Adipocyte (in vitro differentiated cells): ENCODE results near the gene ULK3.

Experiments used
- DNase-seq: peaks from one replicate; pipeline ENCODE4 v3.0.0-alpha.2; 2015; ENCODE audit warnings: low read depth
- H3K27me3 ChIP-seq: replicated peaks from 2 replicates; pipeline ENCODE4 v1.7.0; 2013; ENCODE audit warnings: mild to moderate bottlenecking, low read length, moderate library complexity; ENCODE audit not compliant: control insufficient read depth, insufficient read depth
- H3K36me3 ChIP-seq: 2 replicates; pipeline ENCODE4 v1.7.0; 2013; ENCODE audit warnings: low read length, mild to moderate bottlenecking, moderate library complexity; ENCODE audit not compliant: control insufficient read depth, insufficient read depth, severe bottlenecking
- H3K4me1 ChIP-seq: 2 replicates; pipeline ENCODE4 v1.7.0; 2013; ENCODE audit warnings: mild to moderate bottlenecking, low read length, moderate library complexity; ENCODE audit not compliant: control insufficient read depth, insufficient read depth
- H3K4me3 ChIP-seq: 2 replicates; pipeline ENCODE4 v1.7.0; 2013; ENCODE audit warnings: mild to moderate bottlenecking, low read length, moderate library complexity
- H3K9ac ChIP-seq: 2 replicates; pipeline ENCODE4 v1.7.0; 2013; ENCODE audit warnings: mild to moderate bottlenecking, low read length, moderate library complexity
- H3K9me3 ChIP-seq: 2 replicates; pipeline ENCODE4 v1.7.0; 2013; ENCODE audit warnings: mild to moderate bottlenecking, low read length, moderate library complexity; ENCODE audit not compliant: control insufficient read depth

ULK3 gene

GRCh38 chr15:74816624-74817369 lies 26.2 kb downstream of the ULK3 start:
- no peak overlapping the region for H3K4me3 ChIP-seq
- no peaks in the 10 kb centered on the region for H3K9me3 ChIP-seq
- no peak for DNase-seq
- no peak overlapping the region for H3K9ac ChIP-seq
- peaks cover 4% of the 10 kb centered on the region for H3K4me1 ChIP-seq
- no peaks in the 10 kb centered on the region for H3K36me3 ChIP-seq
- H3K27me3 ChIP-seq = peaks cover 22% of the 10 kb centered on the region

- peaks cover 4% of the 10 kb centered on the region for H3K4me1 ChIP-seq
- H3K9me3 ChIP-seq = no peaks in the 10 kb centered on the region
- DNase-seq = no peak
- H3K27me3 ChIP-seq = peaks cover 21% of the 10 kb centered on the region
- no peak overlapping the region for H3K4me3 ChIP-seq
- H3K36me3 ChIP-seq = no peaks in the 10 kb centered on the region
- H3K9ac ChIP-seq = no peak overlapping the region
These were observed 27.0 kb downstream of the ULK3 start for GRCh38 chr15:74815961-74816360.

- DNase-seq = no peak
- Histone ChIP-seq H3K9ac (no peak overlapping the region), H3K4me1 (peaks cover 4% of the 10 kb centered on the region), H3K36me3 (no peaks in the 10 kb centered on the region), H3K9me3 (no peaks in the 10 kb centered on the region), H3K4me3 (no peak overlapping the region), H3K27me3 (peaks cover 17% of the 10 kb centered on the region)
These were observed 27.6 kb downstream of the ULK3 start for GRCh38 chr15:74815121-74815934.

GRCh38 chr15:74812533-74812932 lies 30.4 kb downstream of the ULK3 start, which contains the start of gene LMAN1L:
Gene LMAN1L (plus strand): TSS chr15:74812835. CDS start chr15:74812855, 20 bp downstream.
- DNase-seq = no peak
- Histone ChIP-seq H3K4me3 (no peak within 1 kb of the TSS), H3K9ac (no peak within 1 kb of the TSS), H3K27me3 (no peaks in the 10 kb centered on the region), H3K36me3 (no peaks in the 10 kb centered on the region), H3K4me1 (peaks cover 9% of the 10 kb centered on the region), H3K9me3 (no peaks in the 10 kb centered on the region)

GRCh38 chr15:74809956-74810355 lies 33.0 kb downstream of the ULK3 start:
- Histone ChIP-seq H3K4me1 (peaks cover 4% of the 10 kb centered on the region), H3K9ac (no peak overlapping the region), H3K27me3 (no peaks in the 10 kb centered on the region), H3K36me3 (no peaks in the 10 kb centered on the region), H3K9me3 (no peaks in the 10 kb centered on the region), H3K4me3 (no peak overlapping the region)
- no peak for DNase-seq

GRCh38 chr15:74809242-74809641 lies 33.7 kb downstream of the ULK3 start:
- Histone ChIP-seq H3K4me1 (peaks cover 4% of the 10 kb centered on the region), H3K36me3 (peaks cover 2% of the 10 kb centered on the region), H3K4me3 (no peak overlapping the region), H3K27me3 (no peaks in the 10 kb centered on the region), H3K9me3 (no peaks in the 10 kb centered on the region), H3K9ac (no peak overlapping the region)
- DNase-seq = no peak

- Histone ChIP-seq H3K4me3 (no peak overlapping the region), H3K27me3 (no peaks in the 10 kb centered on the region), H3K9ac (no peak overlapping the region), H3K36me3 (peaks cover 6% of the 10 kb centered on the region), H3K4me1 (peaks cover 4% of the 10 kb centered on the region), H3K9me3 (no peaks in the 10 kb centered on the region)
- no peak for DNase-seq
These were observed 34.1 kb downstream of the ULK3 start for GRCh38 chr15:74808840-74809229.

- Histone ChIP-seq H3K4me1 (peaks cover 4% of the 10 kb centered on the region), H3K9me3 (no peaks in the 10 kb centered on the region), H3K27me3 (no peaks in the 10 kb centered on the region), H3K36me3 (peaks cover 12% of the 10 kb centered on the region), H3K9ac (no peak overlapping the region), H3K4me3 (no peak overlapping the region)
- DNase-seq = no peak
These were observed 34.7 kb downstream of the ULK3 start for GRCh38 chr15:74808078-74808839.

GRCh38 chr15:74807282-74807681 lies 35.7 kb downstream of the ULK3 start:
- no peak for DNase-seq
- no peak overlapping the region for H3K9ac ChIP-seq
- H3K36me3 ChIP-seq = peaks cover 22% of the 10 kb centered on the region
- H3K27me3 ChIP-seq = no peaks in the 10 kb centered on the region
- no peaks in the 10 kb centered on the region for H3K9me3 ChIP-seq
- peaks cover 4% of the 10 kb centered on the region for H3K4me1 ChIP-seq
- no peak overlapping the region for H3K4me3 ChIP-seq

- no peak overlapping the region for H3K4me3 ChIP-seq
- peaks cover 6% of the 10 kb centered on the region for H3K4me1 ChIP-seq
- H3K27me3 ChIP-seq = no peaks in the 10 kb centered on the region
- no peaks in the 10 kb centered on the region for H3K9me3 ChIP-seq
- no peak for DNase-seq
- no peak overlapping the region for H3K9ac ChIP-seq
- peaks cover 43% of the 10 kb centered on the region for H3K36me3 ChIP-seq
These were observed 38.0 kb downstream of the ULK3 start for GRCh38 chr15:74804935-74805334.

- Histone ChIP-seq H3K27me3 (no peaks in the 10 kb centered on the region), H3K4me3 (no peak overlapping the region), H3K9me3 (no peaks in the 10 kb centered on the region), H3K36me3 (peaks cover 56% of the 10 kb centered on the region), H3K4me1 (peaks cover 6% of the 10 kb centered on the region), H3K9ac (no peak overlapping the region)
- DNase-seq = no peak
These were observed 40.0 kb downstream of the ULK3 start for GRCh38 chr15:74802862-74803447.
